Measurements from ENCODE around the gene FRYL. TPM values are rescaled to one million over a fixed set of nuclear protein-coding genes. Genes with fewer than 3 reads are reported as not detected.

FRYL gene
- total and polyA plus RNA-seq, 2 of the 8 experiments (the other 6 are each of a cell fraction or from before 2014, with no cell fraction given), result 8.0 to 36.5 TPM

DNA sequence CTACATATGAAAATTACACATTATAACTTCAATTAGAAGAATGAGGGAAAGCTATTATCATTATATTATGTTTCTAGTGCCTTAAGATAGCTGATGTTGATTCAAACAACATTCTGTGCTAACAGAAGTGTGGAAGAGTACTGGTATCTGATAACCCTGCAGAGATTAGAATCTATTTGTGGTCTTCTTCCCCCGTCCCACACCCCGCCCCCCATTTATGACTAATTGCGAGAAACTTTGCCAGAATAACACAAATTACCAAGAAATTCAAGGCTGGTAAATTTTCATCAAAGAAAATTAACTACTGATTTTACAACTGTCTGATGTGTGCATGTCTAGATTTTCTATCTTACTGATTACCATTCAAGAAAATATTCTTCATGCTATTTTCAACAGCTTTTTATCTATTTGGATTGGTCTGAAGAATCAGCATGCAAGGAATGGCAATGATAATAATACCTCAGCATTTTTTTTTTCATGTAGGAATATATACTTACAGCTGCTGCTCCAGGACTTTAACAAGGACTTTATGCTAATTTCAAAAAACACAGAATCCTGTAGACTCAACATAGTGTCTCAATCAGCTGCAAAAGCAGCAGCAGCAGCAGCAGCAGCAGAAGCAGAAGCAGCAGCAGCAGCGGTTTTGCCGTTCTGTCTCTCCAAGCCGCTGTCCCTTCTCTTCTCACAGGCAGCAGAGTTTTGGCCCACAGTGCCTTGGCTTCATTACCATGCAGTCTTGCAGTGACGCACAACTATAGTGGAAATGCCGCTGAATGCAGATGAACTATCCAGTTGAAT lies 126.7 kb downstream of the FRYL start:
- H3K79me2 ChIP-seq (ENCODE audit: control insufficient read depth in 1 of 2, insufficient read depth in 2 of 2, low read length in 2 of 2), result peaks cover 0 to 9% of the 10 kb centered on the region in 2 experiments; a peak in 2 of 4 replicates
- CTCF ChIA-PET (ENCODE audit: partially characterized antibody), result interaction anchor here (0.9 to 1.0 kb wide), 2 partner anchors 10 to 75 kb away, joined by 3 read pairs; no protein-coding TSS in a partner anchor

More for the DNA sequence above, 126.7 kb downstream of the FRYL start:
- no peak overlapping the region for H2AFZ ChIP-seq (ENCODE audit: low read length)
- H3K4me2 ChIP-seq (ENCODE audit: insufficient read depth in 1 of 2, low read depth in 2 of 2, low read length in 2 of 2), result no peak overlapping the region
- no peak overlapping the region for H2AK5ac ChIP-seq (ENCODE audit: low read depth, low read length)
- POLR2A ChIA-PET (ENCODE audit: partially characterized antibody), result interaction anchor here (0.9 kb wide), 1 partner anchor 61 kb away, joined by 3 read pairs; no protein-coding TSS in a partner anchor
- peaks cover 2 to 4% of the 10 kb centered on the region in 2 experiments for H4K20me1 ChIP-seq (replicated peaks in 1 of 2; ENCODE audit: control insufficient read depth in 1 of 2, insufficient read depth in 2 of 2, low read length in 2 of 2)
- no peak overlapping the region for H3K14ac ChIP-seq (ENCODE audit: insufficient read length)
- no peaks in the 10 kb centered on the region for H3K79me1 ChIP-seq (ENCODE audit: low read depth, low read length)
- no peak overlapping the region for H2BK12ac ChIP-seq (ENCODE audit: low read depth, low read length)
- no peak overlapping the region for H2BK15ac ChIP-seq (ENCODE audit: low read length)
- H3K4me3 ChIP-seq (ENCODE audit: extremely low read depth in 1 of 4, insufficient read depth in 2 of 4, low read depth in 3 of 4, low read length in 4 of 4), result no peak overlapping the region
- H4K5ac ChIP-seq (ENCODE audit: insufficient read length, low read depth, low read length), result no peak overlapping the region
- DNase-seq (ENCODE audit: low read depth in 1 of 2, low spot score in 2 of 2) (no peak), FAIRE-seq (peak; percentile 45)
- no peak overlapping the region for H3K9ac ChIP-seq (replicated peaks in 1 of 4; ENCODE audit: extremely low read depth in 1 of 4, low read depth in 3 of 4, low read length in 3 of 4)
- H3K27me3 ChIP-seq (replicated peaks in 1 of 4; ENCODE audit: control insufficient read depth in 3 of 4, extremely low read depth in 1 of 4, insufficient read depth in 3 of 4, low read length in 3 of 4), result no peaks in the 10 kb centered on the region
- H3K18ac ChIP-seq (ENCODE audit: extremely low read depth, low read length), result no peak overlapping the region
- H3K56ac ChIP-seq (replicated peaks; ENCODE audit: insufficient read length, low read depth, low read length), result no peak overlapping the region
- H2BK20ac ChIP-seq (ENCODE audit: low read length), result no peak overlapping the region
- WGBS, 2 experiments (ENCODE audit: extremely low coverage in 1 of 2, insufficient coverage in 1 of 2, insufficient read length in 1 of 2, insufficient replicate concordance in 2 of 2, low coverage in 1 of 2, low lambda C conversion rate in 2 of 2, missing lambda C conversion rate in 1 of 2), result 81% methylated on average over 8 of the region's 8 CpGs; no CpG with 5 or more reads in 1 of the 2 experiments
- no peak overlapping the region for H4K91ac ChIP-seq (replicated peaks; ENCODE audit: insufficient read length, low read length)
- H2BK5ac ChIP-seq (ENCODE audit: low read depth, low read length), result no peak overlapping the region
- H2BK120ac ChIP-seq (replicated peaks; ENCODE audit: low read depth, low read length), result no peak overlapping the region
- H3K4ac ChIP-seq (replicated peaks; ENCODE audit: insufficient read length, low read depth, low read length), result no peak overlapping the region
- H4K8ac ChIP-seq (ENCODE audit: extremely low read depth, insufficient read depth, low read length), result no peak overlapping the region
- no peaks in the 10 kb centered on the region for H3K9me3 ChIP-seq (ENCODE audit: insufficient read depth in 2 of 2, low read depth in 1 of 2, low read length in 1 of 2)
- no peak overlapping the region for H3K23ac ChIP-seq (ENCODE audit: insufficient read length)
- no peaks in the 10 kb centered on the region for H3K36me3 ChIP-seq (ENCODE audit: control insufficient read depth in 2 of 4, insufficient read depth in 4 of 4, low read length in 3 of 4)
- no peaks in the 10 kb centered on the region; a peak in 1 of 7 replicates for H3K4me1 ChIP-seq (replicated peaks in 1 of 4; ENCODE audit: control insufficient read depth in 3 of 4, insufficient read depth in 4 of 4, low read length in 3 of 4)
- H3K23me2 ChIP-seq (ENCODE audit: low read depth, low read length), result no peaks in the 10 kb centered on the region
- TF ChIP-seq BACH1 (IDR thresholded peaks at IDR 0.05; ENCODE audit: low read length) (no peak), TEAD4 (IDR thresholded peaks at IDR 0.05; ENCODE audit: low read depth, low read length) (no peak), SP4 (IDR thresholded peaks at IDR 0.05; ENCODE audit: low read length) (no peak), SAP30 (IDR thresholded peaks at IDR 0.05; ENCODE audit: insufficient read depth, insufficient replicate concordance, low read length) (no peak), POU5F1 (IDR thresholded peaks at IDR 0.05; ENCODE audit: low read depth, low read length) (no peak), CTBP2 (IDR thresholded peaks at IDR 0.05; ENCODE audit: borderline replicate concordance, insufficient read depth, insufficient read length, low read length) (no peak)
- TF ChIP-seq, protein P1, sequence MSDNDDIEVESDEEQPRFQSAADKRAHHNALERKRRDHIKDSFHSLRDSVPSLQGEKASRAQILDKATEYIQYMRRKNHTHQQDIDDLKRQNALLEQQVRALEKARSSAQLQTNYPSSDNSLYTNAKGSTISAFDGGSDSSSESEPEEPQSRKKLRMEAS (IDR thresholded peaks at IDR 0.05), result no peak
- no peak overlapping the region for H3K27ac ChIP-seq (ENCODE audit: low read depth, low read length)

All from H1 (cell line).